ENCODE results near the gene FAM222A.

Gene FAM222A

DNA sequence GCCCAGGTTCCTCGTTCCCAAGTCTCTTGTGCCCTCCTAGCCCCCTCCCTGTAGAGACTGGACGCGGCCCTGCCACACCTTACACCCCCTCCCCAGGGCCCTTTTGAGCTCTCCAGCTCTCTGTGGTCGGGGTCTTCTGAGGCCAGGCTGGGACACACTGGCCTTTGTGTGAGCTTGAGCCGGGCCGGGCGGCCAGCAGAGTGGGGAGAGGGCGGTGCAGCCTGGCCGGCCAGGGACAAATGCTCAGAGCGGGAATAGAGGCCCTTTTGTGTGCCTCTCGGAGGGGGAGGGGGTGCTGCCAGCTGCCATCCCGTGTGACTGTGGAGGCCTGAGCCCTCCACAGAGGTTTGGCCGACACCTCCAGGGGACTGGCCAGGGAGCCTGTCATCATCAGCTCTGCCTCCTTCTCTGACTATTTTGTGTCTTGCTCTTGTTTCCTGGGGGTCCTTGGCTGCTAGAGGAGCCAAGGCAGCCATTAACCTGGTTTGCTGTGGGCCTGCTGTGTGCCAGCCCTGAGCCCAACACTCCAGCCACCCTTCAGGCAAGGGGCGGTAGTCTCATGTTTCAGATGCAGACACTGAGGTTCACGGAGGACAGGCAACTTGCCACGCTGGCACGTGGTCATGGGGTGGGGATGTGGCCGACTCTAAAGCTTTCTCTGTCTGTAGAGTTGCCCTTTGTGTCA lies 13.6 kb downstream of the FAM222A start:
- peak; percentile 3 for DNase-seq

DNA sequence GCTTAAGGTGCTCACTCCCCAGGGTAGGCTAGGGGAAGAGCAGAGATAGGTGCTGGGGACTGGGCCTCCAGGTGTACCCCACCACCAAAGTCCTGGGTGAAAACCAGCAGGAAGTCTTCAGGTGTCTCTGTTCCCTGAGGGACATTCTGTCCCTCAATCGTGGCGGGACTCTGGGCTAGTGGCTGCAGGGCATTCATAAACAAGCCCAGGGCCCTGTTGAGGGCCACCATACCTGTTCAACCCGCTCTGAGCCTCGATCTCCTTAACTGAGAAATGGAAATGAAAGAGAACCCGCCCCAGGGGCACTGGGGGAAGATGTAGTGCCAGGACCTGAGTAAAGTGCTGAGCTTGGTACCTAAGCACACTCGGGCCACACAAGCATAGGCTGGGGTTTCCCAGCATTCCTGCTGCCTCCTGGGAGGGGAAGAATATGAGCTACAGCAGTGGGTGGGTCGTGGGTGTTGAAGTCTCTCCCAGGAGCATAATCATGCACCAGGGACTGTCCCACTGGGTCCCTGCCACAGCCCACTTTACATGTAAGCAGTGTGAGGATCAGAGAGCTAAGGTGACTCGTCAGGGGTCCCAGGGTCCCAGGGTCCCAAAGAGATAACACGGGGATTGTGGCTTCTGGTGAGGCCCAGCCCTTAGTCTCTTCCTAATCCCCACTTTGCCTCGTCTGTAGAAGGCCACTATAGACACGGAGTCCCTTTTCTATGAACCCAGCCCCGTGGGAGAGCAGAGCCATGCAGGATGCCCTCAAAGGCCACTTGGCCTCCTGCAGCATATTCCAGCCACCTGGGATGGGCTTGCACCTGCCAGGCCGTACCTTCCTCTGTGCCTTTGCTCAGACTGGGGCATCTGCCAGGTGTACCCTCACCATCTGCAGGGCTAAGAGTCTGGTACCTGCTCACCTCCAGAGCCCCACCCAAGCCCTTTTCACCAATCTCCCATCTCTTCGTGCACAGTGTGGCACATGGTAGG lies 14.4 kb downstream of the FAM222A start:
- DNase-seq = peak; percentile 9

- DNase-seq = no peak
Observed at GRCh38 chr12:109728921-109729320, 15.3 kb downstream of the FAM222A start.

GRCh38 chr12:109729371-109729781 lies 15.8 kb downstream of the FAM222A start:
- DNase-seq = peak; percentile 7

DNA sequence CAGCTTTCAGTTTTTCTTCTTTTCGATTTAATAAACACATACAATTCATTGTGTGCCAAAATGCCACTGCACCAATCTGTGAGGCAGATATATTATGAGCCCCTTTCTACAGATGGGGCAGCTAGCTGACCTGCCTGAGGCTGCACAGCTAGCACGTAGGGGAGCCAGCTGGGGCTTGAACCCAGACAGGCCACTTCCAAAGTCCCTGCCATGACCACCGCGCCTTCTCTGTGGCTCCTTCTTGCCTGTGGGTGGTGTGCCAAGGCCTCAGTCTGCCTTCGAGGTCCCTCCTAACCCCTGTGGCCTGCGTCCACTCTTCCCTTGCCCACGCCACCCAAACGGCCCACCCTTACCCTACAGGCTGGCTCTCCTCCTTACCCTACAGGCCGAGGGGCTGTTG lies 16.2 kb downstream of the FAM222A start:
- DNase-seq = peak; percentile 5

GRCh38 chr12:109730306-109731145 lies 16.9 kb downstream of the FAM222A start:
- peak; percentile 1 for DNase-seq

DNA sequence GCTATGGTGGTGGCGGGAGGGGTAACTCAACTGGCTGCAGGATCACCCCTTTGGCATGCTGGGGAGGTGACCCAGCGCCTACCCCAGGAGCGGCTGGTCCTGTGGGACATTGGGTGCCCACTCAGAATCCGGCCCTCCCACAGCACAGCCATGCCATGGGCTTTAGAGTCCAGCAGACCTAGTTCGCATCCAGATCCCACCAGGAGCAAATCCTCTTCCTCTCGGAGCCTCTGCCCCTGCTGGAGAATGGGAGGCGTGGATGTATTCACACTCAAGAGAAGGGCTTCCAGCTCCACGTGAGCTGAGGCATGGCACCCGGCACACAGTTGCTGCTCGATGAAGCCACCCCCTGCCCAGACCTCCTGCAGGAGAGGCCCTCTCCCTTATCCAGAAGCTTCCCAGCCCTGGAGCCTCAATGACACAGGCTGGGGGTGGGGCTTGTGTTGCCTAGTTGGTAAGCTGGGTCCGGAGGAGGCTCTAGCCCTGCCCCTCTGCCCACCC lies 17.7 kb downstream of the FAM222A start:
- DNase-seq = no peak

DNA sequence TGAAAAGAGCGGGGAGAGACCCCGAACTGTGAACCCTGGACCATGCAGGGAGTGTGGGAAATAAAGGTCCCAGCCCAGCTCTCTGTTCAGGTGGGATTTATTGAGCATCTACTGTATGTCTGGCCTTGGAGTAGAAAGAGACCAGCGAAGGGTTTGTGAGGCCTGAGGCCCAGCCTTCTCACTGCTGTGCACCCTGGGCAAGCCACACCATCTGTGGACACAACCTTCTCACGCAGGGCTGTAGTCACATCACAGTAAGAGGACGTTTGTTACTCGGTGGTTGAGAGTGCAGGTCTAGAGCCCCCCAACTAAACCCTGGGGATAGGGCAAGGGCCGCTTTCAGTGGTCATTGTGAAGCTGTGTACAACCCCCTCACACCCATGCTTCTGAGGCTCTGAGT lies 18.2 kb downstream of the FAM222A start:
- DNase-seq = no peak

GRCh38 chr12:109732321-109733305 lies 19.0 kb downstream of the FAM222A start:
- DNase-seq = no peak

DNA sequence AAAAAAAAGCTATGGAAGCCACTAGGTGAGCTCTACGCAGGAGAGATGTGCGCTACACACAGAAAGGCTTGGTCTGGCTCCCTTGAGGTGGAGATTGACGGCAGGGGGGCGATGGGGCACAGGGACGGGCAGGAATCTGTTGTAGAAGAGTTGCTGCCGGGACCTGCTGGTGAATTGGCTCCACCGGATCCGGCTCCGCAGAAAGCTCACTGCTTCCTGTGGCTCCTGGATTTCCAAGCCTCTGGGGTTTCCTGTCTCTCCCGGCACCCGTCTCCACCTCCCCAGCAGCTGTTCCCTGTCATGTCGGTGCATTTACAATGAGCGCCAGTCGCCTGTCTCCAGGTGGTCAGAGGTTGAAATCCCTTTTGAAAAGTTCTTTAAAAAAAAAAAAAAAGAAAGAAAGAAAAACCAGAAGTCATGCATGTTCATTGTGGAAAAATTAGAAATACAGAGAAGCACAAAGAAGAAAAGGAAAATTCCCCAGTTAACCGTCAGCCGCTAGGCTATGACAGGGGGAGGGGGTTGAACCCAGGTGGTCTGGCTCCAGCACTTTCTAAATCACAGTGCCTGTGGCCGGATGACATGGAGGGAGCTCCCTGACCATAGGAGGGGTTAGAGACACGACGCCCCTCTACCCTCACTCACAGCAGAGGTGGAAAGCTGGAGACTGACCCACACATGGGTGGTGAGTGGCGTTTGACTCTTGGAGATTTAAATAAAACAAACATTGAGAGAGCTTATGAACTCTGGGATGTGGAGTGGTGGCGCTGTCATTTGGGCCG lies 20.8 kb downstream of the FAM222A start:
- DNase-seq = peak; percentile 1

GRCh38 chr12:109735051-109735521 lies 21.5 kb downstream of the FAM222A start:
- no peak for DNase-seq

DNA sequence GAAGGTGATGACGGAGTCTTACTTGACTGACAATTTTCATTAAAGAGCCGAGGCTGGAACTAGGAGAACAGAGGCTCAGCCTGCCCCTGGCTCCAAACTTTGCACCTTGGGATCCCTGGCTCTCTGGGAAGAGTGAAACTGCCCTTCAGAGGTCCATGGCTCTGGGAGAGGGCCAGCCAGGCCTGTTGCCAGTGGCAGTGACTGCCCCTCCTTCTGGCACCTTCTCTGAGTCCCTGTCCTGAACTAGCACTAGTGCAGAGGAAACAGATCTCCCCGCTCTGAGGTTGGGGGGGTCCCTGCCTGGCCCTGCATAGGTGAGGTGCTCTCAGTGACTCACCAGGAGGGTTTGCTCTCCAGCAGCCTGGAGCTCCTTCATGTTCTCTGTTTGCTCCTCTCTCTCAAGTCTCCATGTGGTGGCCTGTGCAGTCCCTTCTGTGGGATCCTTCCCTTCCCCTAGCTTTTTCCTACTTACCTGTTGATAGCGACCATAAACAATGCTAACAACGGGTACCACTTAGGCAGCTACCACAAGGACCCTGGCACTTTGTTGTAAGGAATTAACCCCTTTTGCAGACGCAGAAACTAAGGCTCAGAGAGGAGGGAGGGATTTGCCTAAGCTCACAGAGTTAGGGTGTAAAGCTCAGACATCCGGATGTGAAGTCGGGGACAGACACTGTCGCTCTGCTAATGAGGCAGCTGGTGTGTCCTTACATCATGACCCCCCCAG lies 22.4 kb downstream of the FAM222A start:
- DNase-seq = peak; percentile 4

- DNase-seq = peak; percentile 7
Observed at GRCh38 chr12:109736552-109737108, 23.0 kb downstream of the FAM222A start.

DNA sequence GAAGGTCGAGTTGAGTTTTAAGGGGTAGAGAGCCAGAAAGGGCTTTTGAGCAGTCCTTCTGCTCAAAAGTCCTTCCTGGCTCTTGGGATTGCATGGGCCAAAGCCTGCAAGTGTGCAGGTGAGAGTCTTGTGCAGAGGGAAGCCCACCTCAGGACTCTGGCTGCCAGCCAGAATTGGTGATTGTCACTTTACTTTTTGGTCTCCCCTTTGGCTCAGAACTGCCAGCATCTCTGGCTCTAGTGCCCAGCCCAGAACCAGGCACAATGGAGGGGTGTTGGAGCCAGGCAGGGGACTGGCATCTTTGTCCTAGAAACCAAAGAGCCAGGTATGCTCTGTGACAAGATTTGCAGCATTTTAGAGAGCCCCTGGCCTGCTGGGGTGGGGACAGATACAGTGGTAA lies 23.5 kb downstream of the FAM222A start:
- DNase-seq = peak; percentile 0

DNA sequence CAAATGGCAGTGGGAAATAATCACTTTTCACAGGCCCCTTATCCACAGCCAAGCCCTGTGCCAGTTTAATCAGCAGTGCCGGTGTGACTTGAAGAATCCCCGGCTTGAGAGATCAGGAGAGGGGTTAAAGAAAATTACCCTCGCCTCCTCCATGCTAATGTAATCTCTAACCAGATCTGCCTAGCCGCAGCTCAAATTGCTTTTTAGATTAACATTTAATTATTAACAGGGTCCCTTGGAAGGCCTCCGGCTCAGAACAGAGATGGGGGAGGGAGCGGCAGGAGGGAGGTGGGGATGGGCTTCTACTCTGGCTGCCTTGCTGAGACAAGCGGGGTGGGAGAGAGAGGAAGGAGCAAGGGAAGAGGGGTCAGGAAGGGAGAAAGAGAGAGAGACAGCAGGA lies 24.0 kb downstream of the FAM222A start:
- no peak for DNase-seq

DNA sequence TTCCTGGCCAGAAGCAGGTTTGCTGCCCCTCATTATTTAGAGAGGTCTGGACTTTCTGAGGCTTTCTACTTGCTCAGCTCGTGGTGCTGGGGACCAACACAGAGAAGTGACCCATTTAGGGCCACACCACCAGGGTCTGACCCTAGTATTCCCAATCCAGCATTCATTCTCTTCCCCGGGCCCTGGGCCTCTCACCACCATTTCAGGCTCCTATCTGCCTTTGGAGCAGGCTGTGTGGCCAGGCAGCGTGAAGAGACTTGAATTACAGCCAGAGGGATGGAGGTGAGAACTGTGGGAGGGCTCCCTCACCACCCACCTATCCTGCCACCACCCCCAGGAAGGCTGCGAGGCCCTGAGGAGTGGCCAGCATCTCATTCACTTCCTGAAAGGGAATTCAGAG lies 24.6 kb downstream of the FAM222A start:
- DNase-seq = peak; percentile 4

- peak; percentile 5 for DNase-seq
Observed at GRCh38 chr12:109738878-109739665, 25.4 kb downstream of the FAM222A start.

Data from activated naive CD4-positive, alpha-beta T cell treated with anti-CD3 and anti-CD28 coated beads, Interleukin-2, amount 50 U/mL, for 16 hours (primary cell).